SU-DHL-6 (cell line): Measurements from ENCODE around the gene PICALM.

ENCODE experiments used
- H2AFZ ChIP-seq: fragments of 200-600 bp; sonication (generic); 2 replicates; pipeline ENCODE4 v1.6.1; 2014; ENCODE audit warnings: low read depth, mild to moderate bottlenecking, moderate library complexity, mixed read lengths, antibody characterized with exemption, low read length; ENCODE audit not compliant: severe bottlenecking
- H3F3A ChIP-seq: fragments of 200-600 bp; shearing (Covaris generic); 2 replicates; pipeline ENCODE4 v1.6.0; 2016; ENCODE audit warnings: antibody characterized with exemption, mild to moderate bottlenecking; ENCODE audit not compliant: insufficient read depth
- H3K27ac ChIP-seq: fragments of 200-600 bp; sonication (generic); 2 replicates; pipeline ENCODE4 v1.5.1; 2016; ENCODE audit warnings: low read depth, mild to moderate bottlenecking, low read length, moderate library complexity, mixed read lengths
- H3K27me3 ChIP-seq: fragments of 200-600 bp; sonication (generic), shearing (Covaris generic); 2 replicates; pipeline ENCODE4 v1.6.0; 2014; ENCODE audit warnings: mild to moderate bottlenecking, low read length
- H3K36me3 ChIP-seq: fragments of 200-600 bp; sonication (generic); 2 replicates; pipeline ENCODE4 v1.6.1; 2014; ENCODE audit warnings: mild to moderate bottlenecking, low read length, mixed read lengths
- H3K4me2 ChIP-seq: fragments of 300-600, 200-600 bp; shearing (Covaris generic), sonication (generic); 2 replicates; pipeline ENCODE4 v1.6.0; 2014; ENCODE audit warnings: low read length, low read depth, mild to moderate bottlenecking; ENCODE audit not compliant: poor library complexity, severe bottlenecking
- H3K4me3 ChIP-seq: fragments of 200-600 bp; sonication (generic); 2 replicates; pipeline ENCODE4 v1.5.1; 2014; ENCODE audit warnings: antibody characterized with exemption, low read length, mild to moderate bottlenecking, mixed read lengths; ENCODE audit not compliant: insufficient read depth, poor library complexity, severe bottlenecking
- H3K79me2 ChIP-seq: fragments of 200-600 bp; sonication (generic); 2 replicates; pipeline ENCODE4 v1.6.1; 2014; ENCODE audit warnings: mild to moderate bottlenecking, low read length, moderate library complexity; ENCODE audit not compliant: insufficient read depth
- H3K9ac ChIP-seq: fragments of 200-600 bp; sonication (generic); 2 replicates; pipeline ENCODE4 v1.7.0; 2014; ENCODE audit warnings: mild to moderate bottlenecking, low read length
- H3K9me2 ChIP-seq: fragments of 200-600 bp; sonication (generic); replicated peaks from 2 replicates; pipeline ENCODE4 v1.6.1; 2014; ENCODE audit warnings: low read length; ENCODE audit not compliant: insufficient read depth
- H3K9me3 ChIP-seq: fragments of 200-600 bp; sonication (generic); 2 replicates; pipeline ENCODE4 v1.6.1; 2014; ENCODE audit warnings: low read length, mixed read lengths; ENCODE audit not compliant: insufficient read depth
- H4K20me1 ChIP-seq: fragments of 200-600 bp; sonication (generic); 2 replicates; pipeline ENCODE4 v1.6.1; 2014; ENCODE audit warnings: low read depth, mild to moderate bottlenecking, antibody characterized with exemption, low read length, moderate library complexity, mixed read lengths
- EZH2phosphoT487 ChIP-seq: fragments of 200-600 bp; sonication (generic), shearing (Covaris generic); conservative IDR thresholded peaks from 2 replicates; pipeline ENCODE4 v1.6.1; 2018; ENCODE audit warnings: mild to moderate bottlenecking, antibody characterized with exemption, low read length, moderate library complexity, mixed read lengths
- TF ChIP-seq, protein P1 (sequence below): fragments of 200-600 bp; sonication (generic); IDR thresholded peaks from one replicate; pipeline ENCODE4 v1.5.1; 2017; ENCODE audit warnings: antibody characterized with exemption, mild to moderate bottlenecking, low read length, moderate library complexity; ENCODE audit not compliant: insufficient read depth, poor library complexity, severe bottlenecking

The PICALM gene

DNA sequence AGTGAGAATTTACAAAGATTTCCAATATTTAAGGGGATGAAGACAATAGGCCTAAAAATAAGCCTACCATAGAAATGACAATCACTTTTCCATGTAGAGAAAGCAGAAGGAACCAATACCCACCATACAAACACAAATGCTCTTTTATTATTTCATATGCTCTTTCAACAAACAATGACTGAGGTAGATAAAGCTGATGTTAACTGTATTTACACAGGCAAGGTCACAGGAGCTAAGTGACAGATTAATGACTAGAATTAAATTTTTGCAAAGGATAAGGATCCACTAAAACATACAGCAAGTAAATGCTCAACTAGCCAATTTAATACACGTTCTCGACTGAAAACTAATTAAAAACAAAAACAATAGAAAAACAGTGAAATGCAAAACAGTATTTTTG lies 34.2 kb downstream of the PICALM start:
- Histone ChIP-seq H3K9ac (no peak overlapping the region), H2AFZ (no peak overlapping the region), H3K4me2 (no peak overlapping the region), H3K4me3 (no peak overlapping the region), H3K9me2 (no peaks in the 10 kb centered on the region), H4K20me1 (peaks cover 15% of the 10 kb centered on the region; the same call in 1 of the 2 replicates), H3F3A (no peaks in the 10 kb centered on the region), H3K79me2 (peaks cover 96% of the 10 kb centered on the region), H3K27ac (no peak overlapping the region), H3K36me3 (peaks cover 12% of the 10 kb centered on the region; the same call in 1 of the 2 replicates), H3K9me3 (no peaks in the 10 kb centered on the region), H3K27me3 (no peaks in the 10 kb centered on the region)
- TF ChIP-seq, protein P1, sequence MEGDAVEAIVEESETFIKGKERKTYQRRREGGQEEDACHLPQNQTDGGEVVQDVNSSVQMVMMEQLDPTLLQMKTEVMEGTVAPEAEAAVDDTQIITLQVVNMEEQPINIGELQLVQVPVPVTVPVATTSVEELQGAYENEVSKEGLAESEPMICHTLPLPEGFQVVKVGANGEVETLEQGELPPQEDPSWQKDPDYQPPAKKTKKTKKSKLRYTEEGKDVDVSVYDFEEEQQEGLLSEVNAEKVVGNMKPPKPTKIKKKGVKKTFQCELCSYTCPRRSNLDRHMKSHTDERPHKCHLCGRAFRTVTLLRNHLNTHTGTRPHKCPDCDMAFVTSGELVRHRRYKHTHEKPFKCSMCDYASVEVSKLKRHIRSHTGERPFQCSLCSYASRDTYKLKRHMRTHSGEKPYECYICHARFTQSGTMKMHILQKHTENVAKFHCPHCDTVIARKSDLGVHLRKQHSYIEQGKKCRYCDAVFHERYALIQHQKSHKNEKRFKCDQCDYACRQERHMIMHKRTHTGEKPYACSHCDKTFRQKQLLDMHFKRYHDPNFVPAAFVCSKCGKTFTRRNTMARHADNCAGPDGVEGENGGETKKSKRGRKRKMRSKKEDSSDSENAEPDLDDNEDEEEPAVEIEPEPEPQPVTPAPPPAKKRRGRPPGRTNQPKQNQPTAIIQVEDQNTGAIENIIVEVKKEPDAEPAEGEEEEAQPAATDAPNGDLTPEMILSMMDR: no peak

DNA sequence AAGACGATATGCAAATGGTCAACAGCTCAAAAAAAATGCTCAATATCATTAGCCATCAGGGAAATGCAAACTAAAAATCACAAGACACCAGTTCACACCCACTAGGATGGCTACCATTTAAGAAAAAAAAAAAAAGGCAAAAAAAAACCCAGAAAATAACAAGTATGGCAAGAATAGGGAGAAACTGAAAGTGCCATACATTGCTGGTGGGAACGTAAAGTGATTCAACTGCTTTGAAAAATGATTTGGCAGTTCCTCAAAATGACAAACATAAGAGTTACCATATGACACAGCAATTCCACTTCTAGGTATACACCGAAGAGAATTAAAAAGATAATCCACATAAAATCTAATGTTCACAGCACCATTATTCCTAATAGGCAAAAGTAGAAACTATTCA lies 47.5 kb downstream of the PICALM start:
- Histone ChIP-seq H3K9me3 (no peaks in the 10 kb centered on the region), H3K4me3 (no peak overlapping the region), H3K79me2 (peaks cover 12% of the 10 kb centered on the region), H3K27me3 (no peaks in the 10 kb centered on the region), H3F3A (peaks cover 5% of the 10 kb centered on the region; the same call in 1 of the 2 replicates), H3K27ac (no peak overlapping the region), H3K36me3 (peaks cover 46% of the 10 kb centered on the region), H4K20me1 (no peaks in the 10 kb centered on the region), H3K4me2 (no peak overlapping the region), H2AFZ (no peak overlapping the region), H3K9me2 (no peaks in the 10 kb centered on the region), H3K9ac (no peak overlapping the region)
- TF ChIP-seq, protein P1: no peak
- TF ChIP-seq EZH2phosphoT487: no peak

DNA sequence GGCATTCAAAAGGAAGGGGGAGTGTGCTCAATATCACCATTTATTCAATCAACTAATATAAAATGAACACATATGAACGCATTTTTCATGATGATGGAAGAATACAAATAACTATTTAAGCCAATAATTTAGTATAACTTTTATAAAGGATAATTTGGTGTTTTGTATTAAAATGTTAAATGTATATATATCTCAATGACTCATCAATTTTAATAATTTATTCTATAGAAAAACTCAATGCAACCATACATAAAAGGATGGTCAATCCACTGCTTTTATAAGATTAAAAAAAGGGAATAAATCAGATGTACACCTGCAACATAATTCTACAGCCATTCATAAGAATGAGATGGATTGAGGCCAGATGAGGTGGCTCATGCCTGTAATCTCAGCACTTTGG lies 50.6 kb downstream of the PICALM start:
- Histone ChIP-seq H3K4me2 (no peak overlapping the region), H2AFZ (no peak overlapping the region), H3K9me3 (no peaks in the 10 kb centered on the region), H3K79me2 (peaks cover 12% of the 10 kb centered on the region), H4K20me1 (no peaks in the 10 kb centered on the region), H3K36me3 (peaks cover 58% of the 10 kb centered on the region), H3K27me3 (no peaks in the 10 kb centered on the region), H3K27ac (no peak overlapping the region), H3K9me2 (no peaks in the 10 kb centered on the region), H3K9ac (no peak overlapping the region), H3K4me3 (no peak overlapping the region), H3F3A (peaks cover 9% of the 10 kb centered on the region; the same call in 1 of the 2 replicates)
- no peak for TF ChIP-seq EZH2phosphoT487
- TF ChIP-seq, protein P1: no peak
